DMS 273 treated with DMSO at 0.1 percent for 48 hours (cell line): Measurements from ENCODE around the gene KCNMA1.

ENCODE experiments used
- DNase-seq: peaks from one replicate; lab custom pipeline; 2025; lab: John Stamatoyannopoulos, UW

Gene KCNMA1

GRCh38 chr10:76830218-76830617 is 807.4 kb downstream of the KCNMA1 start:
- DNase-seq, result no peak

DNA sequence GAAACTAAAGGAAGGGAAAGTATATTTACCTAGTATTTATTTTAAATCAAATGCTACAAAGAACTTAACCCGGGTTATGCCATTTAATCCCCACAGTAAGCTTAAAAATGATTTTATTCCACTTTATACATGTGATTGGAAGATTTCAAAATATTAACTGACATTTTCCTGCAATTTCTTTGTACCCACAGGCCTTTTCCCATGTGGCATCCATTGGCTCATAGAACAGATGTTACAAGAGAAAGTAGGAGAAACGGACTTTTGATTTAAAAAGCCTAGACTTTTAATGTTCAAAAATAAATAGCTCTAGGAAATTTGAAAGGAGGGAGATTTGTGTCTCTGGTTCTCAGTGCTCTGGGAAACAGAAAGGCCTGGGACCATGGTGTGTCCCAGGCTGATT is 807.9 kb downstream of the KCNMA1 start:
- no peak for DNase-seq
